ENCODE results near the gene MROH9.

DNA sequence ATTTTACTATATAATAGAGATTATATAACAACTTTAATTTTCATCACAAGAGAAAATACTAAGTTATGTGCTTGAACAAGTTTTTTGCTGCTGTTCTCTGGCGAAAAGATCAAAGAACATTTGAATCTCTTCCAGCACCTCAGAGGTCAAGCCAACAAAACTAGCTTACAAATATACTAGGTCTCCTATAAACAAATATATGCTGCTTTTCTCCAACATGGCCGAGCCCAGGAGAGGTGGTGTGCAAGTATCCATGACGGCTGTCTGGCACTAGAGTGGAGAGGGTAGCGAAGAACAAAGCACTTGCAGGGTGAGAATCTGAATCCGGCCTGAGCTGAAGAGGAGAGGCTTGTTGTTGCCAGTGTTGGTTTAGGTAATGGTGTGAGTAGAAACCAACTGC is 147.9 kb downstream of the MROH9 start:
- no peak for TF ChIP-seq EZH2phosphoT487 (IDR thresholded peaks at IDR 0.05; ENCODE audit: insufficient read depth, low read depth)
- TF ChIP-seq EZH2 (IDR thresholded peaks at IDR 0.05; ENCODE audit: insufficient read depth, poor library complexity, severe bottlenecking) = no peak
